BLaER1 (cell line): ENCODE data around the gene ZFP57.

ENCODE experiments used
- H3K27ac ChIP-seq: shearing (Covaris generic); formaldehyde crosslinking; 2 replicates; pipeline ENCODE4 v1.8.1; 2022
- H3K27me3 ChIP-seq: shearing (Covaris generic); formaldehyde crosslinking; 2 replicates; pipeline ENCODE4 v1.8.1; 2022
- H3K36me3 ChIP-seq: shearing (Covaris generic); formaldehyde crosslinking; 2 replicates; pipeline ENCODE4 v1.8.1; 2022
- H3K4me1 ChIP-seq: shearing (Covaris generic); formaldehyde crosslinking; 2 replicates; pipeline ENCODE4 v1.8.1; 2022
- H3K4me2 ChIP-seq: shearing (Covaris generic); formaldehyde crosslinking; 2 replicates; pipeline ENCODE4 v1.8.1; 2022
- H3K4me3 ChIP-seq: shearing (Covaris generic); formaldehyde crosslinking; 2 replicates; pipeline ENCODE4 v1.8.1; 2022
- H3K9ac ChIP-seq: shearing (Covaris generic); formaldehyde crosslinking; 2 replicates; pipeline ENCODE4 v1.8.1; 2022
- H3K9me3 ChIP-seq: shearing (Covaris generic); formaldehyde crosslinking; 2 replicates; pipeline ENCODE4 v1.8.1; 2022
- H4K20me1 ChIP-seq: shearing (Covaris generic); formaldehyde crosslinking; 2 replicates; pipeline ENCODE4 v1.8.1; 2022
- Cebpa-rat ChIP-seq: shearing (Covaris generic); IDR thresholded peaks from 2 replicates; pipeline ENCODE4 v1.8.1; 2022

Gene ZFP57

DNA sequence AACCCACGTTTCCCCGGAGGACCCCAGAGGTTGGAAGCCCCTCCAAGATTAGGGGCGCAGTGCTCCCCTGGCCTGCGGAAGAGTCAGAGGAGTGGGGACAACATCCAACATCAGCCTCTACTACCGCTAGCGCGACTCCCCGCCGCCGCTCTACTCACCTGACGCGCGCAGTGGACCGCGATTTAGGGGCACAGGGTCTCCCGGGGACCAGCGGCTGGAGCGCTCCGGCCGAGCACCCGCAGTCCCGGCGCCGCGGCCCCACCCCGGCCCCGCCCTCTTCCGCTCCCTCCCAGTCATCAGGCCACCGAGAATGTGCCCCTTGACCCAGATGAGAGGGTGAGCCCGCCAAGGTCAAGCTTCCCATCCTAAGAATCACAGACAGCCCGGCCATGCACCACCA is at the start of gene ZFP57:
Gene ZFP57, minus strand, starts transcription at position 249 of the 400 bp plus-strand sequence. CDS start 4,149 bp downstream, outside the sequence.
- no peak within 1 kb of the TSS for H3K4me2 ChIP-seq
- peaks cover 10% of the 10 kb centered on the region for H3K4me1 ChIP-seq
- no peak within 1 kb of the TSS for H3K27ac ChIP-seq
- TF ChIP-seq Cebpa-rat: no peak
- H3K9me3 ChIP-seq: peaks cover 10% of the 10 kb centered on the region; the same call in 1 of the 2 replicates
- H3K9ac ChIP-seq: no peak within 1 kb of the TSS
- no peaks in the 10 kb centered on the region for H3K36me3 ChIP-seq
- H3K4me3 ChIP-seq: no peak within 1 kb of the TSS
- H3K27me3 ChIP-seq: no peaks in the 10 kb centered on the region
- H4K20me1 ChIP-seq: no peaks in the 10 kb centered on the region

DNA sequence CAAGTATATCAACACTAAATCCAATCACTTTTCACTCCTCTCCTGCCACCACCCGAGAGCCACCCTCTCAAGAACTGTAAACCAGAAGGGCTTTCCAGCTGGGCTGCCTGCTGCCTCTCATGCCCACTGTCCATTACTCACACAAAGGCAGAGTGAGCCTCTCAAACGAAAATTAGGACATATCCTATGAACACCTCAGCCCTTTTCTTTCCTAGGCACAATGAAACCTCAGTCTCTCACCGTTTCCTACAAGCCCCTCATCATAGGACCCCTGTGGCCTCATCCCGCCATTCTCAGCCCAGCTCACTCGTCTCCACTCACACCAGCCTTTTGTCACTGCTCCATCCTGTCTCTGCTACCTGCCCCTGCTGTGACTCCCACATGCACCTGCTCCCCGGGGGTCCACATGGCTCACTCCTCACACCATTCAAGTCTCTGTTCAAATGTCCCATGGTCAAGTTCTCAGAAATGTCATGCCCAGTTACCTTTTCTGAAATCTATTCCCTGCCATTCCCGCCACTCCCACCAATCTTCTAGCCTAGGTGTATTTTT is 49.7 kb upstream of the ZFP57 start:
- no peak overlapping the region for H3K9ac ChIP-seq
- H3K27me3 ChIP-seq: no peaks in the 10 kb centered on the region
- peaks cover 1% of the 10 kb centered on the region for H3K9me3 ChIP-seq
- H3K4me1 ChIP-seq: peaks cover 9% of the 10 kb centered on the region; the same call in 1 of the 2 replicates
- H3K4me3 ChIP-seq: no peak overlapping the region
- H4K20me1 ChIP-seq: peaks cover 7% of the 10 kb centered on the region
- TF ChIP-seq Cebpa-rat: no peak
- H3K4me2 ChIP-seq: no peak overlapping the region
- peaks cover 10% of the 10 kb centered on the region for H3K36me3 ChIP-seq
- H3K27ac ChIP-seq: no peak overlapping the region

DNA sequence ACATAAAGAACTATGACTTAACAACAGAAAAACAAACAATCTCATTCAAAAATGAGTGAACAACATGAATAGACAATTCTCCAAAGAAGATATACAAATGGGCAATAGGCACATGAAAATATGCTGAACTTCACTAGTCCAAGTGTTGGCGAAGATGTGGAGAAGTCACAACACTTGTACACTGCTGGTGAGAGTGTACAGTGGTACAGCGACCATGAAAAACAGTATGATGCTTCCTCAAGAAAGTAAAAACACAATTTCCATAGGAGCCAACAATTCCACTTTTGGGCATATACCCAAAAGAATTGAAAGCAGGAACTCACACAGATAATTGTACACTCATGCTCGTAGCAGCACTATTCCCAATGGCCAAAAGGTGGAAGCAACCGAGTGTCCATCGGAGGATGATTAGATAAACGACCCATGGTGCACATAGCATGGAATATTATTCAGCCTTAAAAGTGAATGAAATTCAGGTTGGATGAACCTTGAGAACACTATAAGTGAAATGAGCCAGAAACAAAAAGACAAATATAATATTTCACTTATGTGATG is 48.9 kb upstream of the ZFP57 start:
- Histone ChIP-seq H3K4me3 (no peak overlapping the region), H3K9ac (no peak overlapping the region), H4K20me1 (peaks cover 15% of the 10 kb centered on the region), H3K9me3 (no peaks in the 10 kb centered on the region), H3K4me2 (no peak overlapping the region), H3K36me3 (peaks cover 18% of the 10 kb centered on the region), H3K27ac (no peak overlapping the region), H3K4me1 (peaks cover 8% of the 10 kb centered on the region; the same call in 1 of the 2 replicates), H3K27me3 (peaks cover 3% of the 10 kb centered on the region; the same call in 1 of the 2 replicates)
- TF ChIP-seq Cebpa-rat: no peak

DNA sequence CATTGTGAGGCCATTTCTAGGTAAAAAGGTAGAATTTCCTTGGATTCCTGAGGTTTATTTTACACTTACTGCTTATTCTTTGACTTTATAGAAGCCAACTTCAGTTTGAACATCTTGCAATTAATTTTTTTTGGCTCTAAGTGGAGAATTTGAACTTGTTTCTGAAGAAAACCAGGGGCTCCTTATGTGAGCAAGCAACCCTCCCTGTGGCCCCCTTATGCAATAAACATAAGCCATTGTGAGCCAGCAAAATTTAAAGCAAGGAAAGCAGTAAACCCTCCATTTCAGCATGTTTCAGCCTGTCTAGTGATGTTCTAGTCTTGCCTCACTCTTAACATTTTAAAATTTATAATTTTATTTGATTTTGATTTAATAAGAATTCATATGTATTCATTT is 47.9 kb upstream of the ZFP57 start:
- Histone ChIP-seq H3K36me3 (peaks cover 18% of the 10 kb centered on the region), H3K27ac (no peak overlapping the region), H3K27me3 (peaks cover 13% of the 10 kb centered on the region), H3K4me2 (no peak overlapping the region), H3K9ac (no peak overlapping the region), H3K4me1 (peaks cover 8% of the 10 kb centered on the region; the same call in 1 of the 2 replicates), H3K4me3 (no peak overlapping the region), H4K20me1 (peaks cover 23% of the 10 kb centered on the region), H3K9me3 (0 out of 2 replicates have a peak, but pooled peaks cover 4% of the 10 kb centered on the region)
- no peak for TF ChIP-seq Cebpa-rat

DNA sequence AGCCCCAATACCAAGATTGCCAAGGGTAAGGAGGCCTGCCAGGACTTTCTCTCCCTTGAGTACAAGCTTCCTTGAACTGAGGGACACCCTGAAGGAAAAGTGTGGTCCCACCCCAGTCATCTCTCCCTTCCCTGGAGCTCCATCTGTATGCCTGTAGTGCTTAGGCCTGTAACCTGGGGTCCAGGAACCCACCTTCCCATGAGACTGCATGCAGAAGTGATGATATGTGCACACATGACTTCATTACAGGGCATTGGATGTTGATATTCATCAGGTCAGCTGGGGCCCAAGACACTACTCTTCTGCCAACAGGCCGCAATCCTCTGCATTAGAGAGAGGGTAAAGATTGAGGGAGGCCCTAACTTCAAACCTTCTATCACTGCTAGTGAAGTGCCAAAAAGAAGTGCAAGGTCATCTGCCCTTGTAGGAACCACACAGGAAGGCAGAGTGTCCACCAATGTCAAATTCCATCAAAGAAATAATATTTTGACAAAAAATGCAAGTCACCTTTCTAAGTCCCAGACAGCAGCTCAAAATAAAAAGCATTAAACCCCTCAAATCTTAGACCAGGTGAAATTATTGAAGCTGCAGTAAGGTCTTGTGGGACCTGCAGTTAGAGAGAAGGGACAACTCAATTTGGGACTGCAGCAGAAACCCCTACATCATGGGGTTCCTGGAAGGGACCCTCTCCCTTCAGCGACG is 47.4 kb upstream of the ZFP57 start:
- Histone ChIP-seq H3K4me3 (no peak overlapping the region), H3K9ac (no peak overlapping the region), H3K27me3 (peaks cover 18% of the 10 kb centered on the region), H3K4me2 (no peak overlapping the region), H4K20me1 (peaks cover 23% of the 10 kb centered on the region), H3K4me1 (peaks cover 8% of the 10 kb centered on the region; the same call in 1 of the 2 replicates), H3K36me3 (peaks cover 18% of the 10 kb centered on the region), H3K9me3 (peaks cover 8% of the 10 kb centered on the region; the same call in 1 of the 2 replicates), H3K27ac (no peak overlapping the region)
- no peak for TF ChIP-seq Cebpa-rat

DNA sequence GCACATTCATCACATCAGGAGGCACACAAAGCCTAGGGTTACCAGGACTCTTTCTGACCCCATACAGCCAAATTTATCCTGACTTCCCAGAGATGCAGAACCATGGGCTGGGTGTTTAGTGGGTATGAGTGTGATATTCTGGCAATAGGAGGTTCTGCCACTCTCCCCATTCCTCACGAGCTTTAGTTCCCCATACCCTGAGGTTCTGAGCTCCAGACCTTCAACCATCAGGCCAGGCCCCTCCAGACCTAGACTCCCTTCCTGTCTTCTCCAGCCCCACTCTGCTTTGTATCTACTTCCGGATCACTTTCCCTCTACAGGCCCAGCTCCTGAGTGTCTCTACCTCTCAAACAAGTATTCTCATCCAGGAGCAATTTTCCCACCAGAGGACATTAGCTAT is 46.7 kb upstream of the ZFP57 start:
- Histone ChIP-seq H3K4me1 (peaks cover 8% of the 10 kb centered on the region; the same call in 1 of the 2 replicates), H3K27ac (no peak overlapping the region), H3K36me3 (peaks cover 18% of the 10 kb centered on the region), H3K9ac (no peak overlapping the region), H3K9me3 (peaks cover 13% of the 10 kb centered on the region; the same call in 1 of the 2 replicates), H3K4me2 (no peak overlapping the region), H4K20me1 (peaks cover 23% of the 10 kb centered on the region), H3K27me3 (peaks cover 25% of the 10 kb centered on the region), H3K4me3 (no peak overlapping the region)
- no peak for TF ChIP-seq Cebpa-rat

DNA sequence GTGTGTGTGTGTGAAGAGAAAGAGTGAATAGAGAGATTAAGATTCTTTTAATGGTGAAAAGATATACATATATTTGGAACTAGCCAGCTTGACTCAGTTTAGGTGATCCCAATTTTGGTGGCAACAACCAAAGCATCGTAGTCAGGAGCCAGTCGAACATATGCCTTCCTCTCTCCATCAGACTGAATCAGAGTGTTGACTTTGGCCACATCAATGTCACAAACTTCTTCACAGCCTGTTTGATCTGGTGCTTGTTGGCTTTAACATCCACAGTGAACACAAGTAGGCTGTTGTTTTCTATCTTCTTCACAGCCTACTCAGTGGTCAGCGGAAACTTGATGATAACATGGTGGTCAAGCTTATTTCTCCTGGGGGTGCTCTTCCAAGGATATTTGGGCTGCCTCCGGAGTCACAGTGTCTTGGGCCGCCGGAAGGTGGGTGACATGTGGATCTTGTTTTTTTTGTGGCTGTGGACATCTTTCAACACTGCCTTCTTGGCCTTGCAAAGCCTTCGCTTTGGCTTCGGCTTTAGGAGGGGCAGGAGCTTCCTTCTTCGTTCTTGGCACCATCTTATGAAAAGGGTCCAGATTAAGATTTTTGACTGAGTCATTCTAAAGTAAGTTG is 45.7 kb upstream of the ZFP57 start:
- H3K27me3 ChIP-seq: peaks cover 35% of the 10 kb centered on the region
- peaks cover 8% of the 10 kb centered on the region; the same call in 1 of the 2 replicates for H3K4me1 ChIP-seq
- H3K9ac ChIP-seq: no peak overlapping the region
- H3K4me3 ChIP-seq: no peak overlapping the region
- no peak overlapping the region for H3K27ac ChIP-seq
- H3K4me2 ChIP-seq: no peak overlapping the region
- TF ChIP-seq Cebpa-rat: no peak
- H4K20me1 ChIP-seq: peaks cover 23% of the 10 kb centered on the region
- peaks cover 13% of the 10 kb centered on the region; the same call in 1 of the 2 replicates for H3K9me3 ChIP-seq
- H3K36me3 ChIP-seq: peaks cover 18% of the 10 kb centered on the region

DNA sequence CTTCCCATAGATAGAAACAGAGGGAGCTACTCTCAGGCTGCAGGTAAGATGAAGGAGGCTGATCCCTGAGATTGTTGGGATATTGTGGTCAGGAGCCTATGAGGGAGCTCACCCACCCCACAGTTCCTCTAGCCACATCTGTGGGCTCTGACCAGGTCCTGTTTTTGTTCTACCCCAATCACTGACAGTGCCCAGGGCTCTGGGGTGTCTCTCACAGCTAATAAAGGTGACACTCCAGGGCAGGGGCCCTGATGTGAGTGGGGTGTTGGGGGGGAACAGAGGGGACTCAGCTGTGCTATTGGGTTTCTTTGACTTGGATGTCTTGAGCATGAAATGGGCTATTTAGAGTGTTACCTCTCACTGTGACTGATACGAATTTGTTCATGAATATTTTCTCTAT is 45.0 kb upstream of the ZFP57 start:
- peaks cover 36% of the 10 kb centered on the region for H3K27me3 ChIP-seq
- H3K36me3 ChIP-seq: peaks cover 18% of the 10 kb centered on the region
- no peak overlapping the region for H3K27ac ChIP-seq
- no peak overlapping the region for H3K9ac ChIP-seq
- TF ChIP-seq Cebpa-rat: no peak
- no peak overlapping the region for H3K4me3 ChIP-seq
- H3K4me1 ChIP-seq: peaks cover 8% of the 10 kb centered on the region; the same call in 1 of the 2 replicates
- H4K20me1 ChIP-seq: peaks cover 23% of the 10 kb centered on the region
- H3K4me2 ChIP-seq: no peak overlapping the region
- peaks cover 13% of the 10 kb centered on the region; the same call in 1 of the 2 replicates for H3K9me3 ChIP-seq

DNA sequence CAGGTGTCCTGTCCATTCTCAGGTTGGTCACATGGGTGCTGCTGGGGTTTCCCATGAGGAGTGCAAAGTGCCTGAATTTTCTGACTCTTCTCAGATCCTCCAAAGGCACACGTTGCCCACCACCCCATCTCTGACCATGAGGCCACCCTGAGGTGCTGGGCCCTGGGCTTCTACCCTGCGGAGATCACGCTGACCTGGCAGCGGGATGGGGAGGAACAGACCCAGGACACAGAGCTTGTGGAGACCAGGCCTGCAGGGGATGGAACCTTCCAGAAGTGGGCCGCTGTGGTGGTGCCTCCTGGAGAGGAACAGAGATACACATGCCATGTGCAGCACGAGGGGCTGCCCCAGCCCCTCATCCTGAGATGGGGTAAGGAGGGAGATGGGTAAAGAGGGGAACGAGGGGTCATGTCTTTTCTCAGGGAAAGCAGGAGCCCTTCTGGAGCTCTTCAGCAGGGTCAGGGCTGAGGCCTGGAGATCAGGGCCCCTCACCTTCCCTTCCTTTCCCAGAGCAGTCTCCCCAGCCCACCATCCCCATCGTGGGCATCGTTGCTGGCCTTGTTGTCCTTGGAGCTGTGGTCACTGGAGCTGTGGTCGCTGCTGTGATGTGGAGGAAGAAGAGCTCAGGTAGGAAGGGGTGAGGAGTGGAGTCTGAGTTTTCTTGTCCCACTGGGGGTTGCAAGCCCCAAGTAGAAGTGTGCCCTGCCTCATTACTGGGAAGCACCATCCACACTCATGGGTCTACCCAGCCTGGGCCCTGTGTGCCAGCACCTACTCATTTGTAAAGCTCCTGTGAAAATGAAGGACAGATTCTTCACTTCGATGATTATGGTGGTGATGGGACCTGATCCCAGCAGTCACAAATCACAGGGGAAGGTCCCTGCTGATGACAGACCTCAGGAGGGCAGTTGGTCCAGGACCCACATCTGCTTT is 44.3 kb upstream of the ZFP57 start:
- Histone ChIP-seq H3K4me3 (no peak overlapping the region), H3K9me3 (peaks cover 13% of the 10 kb centered on the region; the same call in 1 of the 2 replicates), H3K27me3 (peaks cover 36% of the 10 kb centered on the region), H3K9ac (no peak overlapping the region), H3K27ac (no peak overlapping the region), H3K4me1 (peaks cover 8% of the 10 kb centered on the region; the same call in 1 of the 2 replicates), H3K36me3 (peaks cover 18% of the 10 kb centered on the region), H4K20me1 (peaks cover 23% of the 10 kb centered on the region), H3K4me2 (peak overlapping the region; percentile 80; the same call in 1 of the 2 replicates)
- TF ChIP-seq Cebpa-rat: no peak
